Measurements from ENCODE around the gene HOXA13.

Gene HOXA13

DNA sequence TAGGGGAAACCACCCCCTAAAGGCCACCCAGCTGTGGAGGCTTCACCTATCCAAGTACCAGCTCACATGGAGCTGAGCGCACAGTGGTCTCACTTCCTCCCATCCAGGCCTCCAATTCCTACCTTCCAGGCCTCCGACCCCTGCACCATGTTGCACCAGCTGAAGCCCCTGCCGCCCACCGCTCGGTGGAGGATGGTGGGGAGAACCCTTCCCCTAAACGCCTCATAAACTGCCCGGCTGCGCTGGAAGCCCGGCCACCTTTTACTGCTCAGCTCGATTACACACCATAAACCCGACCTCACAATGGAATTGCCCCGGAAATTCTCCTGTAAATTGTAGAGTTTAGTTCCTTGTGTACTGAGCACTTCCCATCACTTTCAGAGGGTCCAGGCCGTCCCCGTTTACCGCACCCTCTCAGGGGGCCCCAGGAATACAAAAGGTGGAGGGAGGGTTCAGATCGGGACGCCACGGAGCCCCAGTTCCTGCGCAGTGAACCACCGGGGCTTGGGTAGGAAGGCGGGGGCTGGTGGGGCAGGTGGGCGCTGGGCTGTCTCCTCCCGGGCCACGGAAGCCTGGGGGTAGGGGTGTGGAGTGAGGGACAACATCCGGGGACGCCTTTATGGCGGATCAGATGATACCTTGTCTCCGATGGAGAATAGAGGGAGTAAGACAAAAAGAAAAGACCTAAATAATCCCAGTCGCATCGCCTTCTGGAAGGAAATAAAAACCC is 42.0 kb downstream of the HOXA13 start:
- Histone ChIP-seq H3K4me3 (ENCODE audit: insufficient read length, low read depth) (no peak overlapping the region), H3K4me1 (ENCODE audit: insufficient read depth, insufficient read length) (peaks cover 3% of the 10 kb centered on the region), H3K27me3 (ENCODE audit: insufficient read depth, insufficient read length) (peaks cover 100% of the 10 kb centered on the region), H3K36me3 (ENCODE audit: insufficient read depth, insufficient read length, low read length) (no peaks in the 10 kb centered on the region), H3K9ac (ENCODE audit: insufficient read length, low read depth) (no peak overlapping the region), H3K9me3 (ENCODE audit: insufficient read depth, low read length) (peaks cover 10% of the 10 kb centered on the region)
- no peak for DNase-seq (ENCODE audit: low read depth, low spot score)
- TF ChIP-seq YY1 (IDR thresholded peaks at IDR 0.05; ENCODE audit: insufficient read depth, insufficient read length) (no peak), ZNF274 (IDR thresholded peaks at IDR 0.05; ENCODE audit: low read depth, low read length) (no peak), SUZ12 (IDR thresholded peaks at IDR 0.05; ENCODE audit: extremely low read depth, insufficient read depth, insufficient read length) (no peak)

GRCh38 chr7:27156916-27157701 is 42.8 kb downstream of the HOXA13 start:
- TF ChIP-seq SUZ12 (IDR thresholded peaks at IDR 0.05; ENCODE audit: extremely low read depth, insufficient read depth, insufficient read length) (no peak), ZNF274 (IDR thresholded peaks at IDR 0.05; ENCODE audit: low read depth, low read length) (no peak), YY1 (IDR thresholded peaks at IDR 0.05; ENCODE audit: insufficient read depth, insufficient read length) (no peak)
- H3K9me3 ChIP-seq (ENCODE audit: insufficient read depth, low read length): peaks cover 10% of the 10 kb centered on the region
- no peak for DNase-seq (ENCODE audit: low read depth, low spot score)
- H3K9ac ChIP-seq (ENCODE audit: insufficient read length, low read depth): no peak overlapping the region
- peaks cover 100% of the 10 kb centered on the region for H3K27me3 ChIP-seq (ENCODE audit: insufficient read depth, insufficient read length)
- no peaks in the 10 kb centered on the region for H3K36me3 ChIP-seq (ENCODE audit: insufficient read depth, insufficient read length, low read length)
- no peak overlapping the region for H3K4me3 ChIP-seq (ENCODE audit: insufficient read length, low read depth)
- H3K4me1 ChIP-seq (ENCODE audit: insufficient read depth, insufficient read length): peaks cover 3% of the 10 kb centered on the region

GRCh38 chr7:27156508-27156898 is 43.4 kb downstream of the HOXA13 start, which contains the start of gene HOXA7:
HOXA7 (minus strand) TSS chr7:27156675; CDS start chr7:27156545, 130 bp downstream.
- H3K36me3 ChIP-seq (ENCODE audit: insufficient read depth, insufficient read length, low read length): no peaks in the 10 kb centered on the region
- H3K9ac ChIP-seq (ENCODE audit: insufficient read length, low read depth): peak within 1 kb of the TSS; percentile 47
- DNase-seq (ENCODE audit: low read depth, low spot score): peak; percentile 56
- peak within 1 kb of the TSS; percentile 47 for H3K4me3 ChIP-seq (ENCODE audit: insufficient read length, low read depth)
- TF ChIP-seq YY1 (IDR thresholded peaks at IDR 0.05; ENCODE audit: insufficient read depth, insufficient read length) (no peak), SUZ12 (IDR thresholded peaks at IDR 0.05; ENCODE audit: extremely low read depth, insufficient read depth, insufficient read length) (no peak), ZNF274 (IDR thresholded peaks at IDR 0.05; ENCODE audit: low read depth, low read length) (no peak)
- peaks cover 10% of the 10 kb centered on the region for H3K9me3 ChIP-seq (ENCODE audit: insufficient read depth, low read length)
- peaks cover 100% of the 10 kb centered on the region for H3K27me3 ChIP-seq (ENCODE audit: insufficient read depth, insufficient read length)
- peaks cover 3% of the 10 kb centered on the region for H3K4me1 ChIP-seq (ENCODE audit: insufficient read depth, insufficient read length)

- Histone ChIP-seq H3K9ac (ENCODE audit: insufficient read length, low read depth) (peak overlapping the region; percentile 47), H3K27me3 (ENCODE audit: insufficient read depth, insufficient read length) (peaks cover 100% of the 10 kb centered on the region), H3K4me3 (ENCODE audit: insufficient read length, low read depth) (peak overlapping the region; percentile 47)
These were observed 43.9 kb downstream of the HOXA13 start for GRCh38 chr7:27155816-27156507.

DNA sequence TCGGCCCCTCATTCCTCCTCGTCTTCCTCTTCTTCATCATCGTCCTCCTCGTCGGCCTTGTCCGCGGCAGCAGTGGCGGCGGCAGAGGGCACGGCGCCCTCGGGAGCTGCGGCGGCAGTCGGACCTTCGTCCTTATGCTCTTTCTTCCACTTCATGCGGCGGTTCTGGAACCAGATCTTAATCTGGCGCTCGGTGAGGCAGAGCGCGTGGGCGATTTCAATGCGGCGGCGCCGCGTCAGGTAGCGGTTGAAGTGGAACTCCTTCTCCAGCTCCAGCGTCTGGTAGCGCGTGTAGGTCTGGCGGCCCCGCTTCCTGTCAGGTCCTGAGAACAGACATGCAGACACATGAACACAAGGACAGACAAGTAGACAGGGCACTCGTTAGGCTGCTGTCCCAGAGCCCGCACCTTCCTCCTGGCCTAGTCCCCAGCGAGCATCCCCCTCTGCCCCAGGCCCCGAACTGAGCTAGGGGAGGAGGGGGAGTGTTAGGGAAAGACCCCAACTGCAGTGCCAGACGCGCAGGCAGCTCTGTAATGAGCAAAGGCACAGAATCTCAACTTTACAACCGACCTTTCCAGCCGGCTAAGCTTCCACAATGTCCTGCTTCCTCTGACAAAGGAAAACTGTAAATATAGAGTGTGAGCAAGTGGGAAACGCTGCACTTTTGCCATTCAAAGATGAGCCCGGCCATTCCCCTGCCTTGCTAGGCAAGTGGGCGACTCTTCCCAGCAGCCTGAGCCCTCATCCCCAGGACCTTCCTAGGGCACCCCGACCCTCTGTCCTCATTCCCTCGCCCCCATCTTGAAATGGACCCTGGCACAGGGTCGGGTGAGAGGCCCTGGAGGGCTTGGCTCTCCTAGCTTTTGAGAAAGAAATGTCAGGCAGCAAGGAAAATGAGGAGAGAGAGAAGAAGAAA is 44.7 kb downstream of the HOXA13 start:
- Histone ChIP-seq H3K27me3 (ENCODE audit: insufficient read depth, insufficient read length) (peaks cover 100% of the 10 kb centered on the region), H3K4me3 (ENCODE audit: insufficient read length, low read depth) (no peak overlapping the region), H3K4me1 (ENCODE audit: insufficient read depth, insufficient read length) (peaks cover 3% of the 10 kb centered on the region), H3K36me3 (ENCODE audit: insufficient read depth, insufficient read length, low read length) (no peaks in the 10 kb centered on the region), H3K9me3 (ENCODE audit: insufficient read depth, low read length) (peaks cover 10% of the 10 kb centered on the region), H3K9ac (ENCODE audit: insufficient read length, low read depth) (no peak overlapping the region)
- DNase-seq (ENCODE audit: low read depth, low spot score): no peak
- TF ChIP-seq SUZ12 (IDR thresholded peaks at IDR 0.05; ENCODE audit: extremely low read depth, insufficient read depth, insufficient read length) (no peak), YY1 (IDR thresholded peaks at IDR 0.05; ENCODE audit: insufficient read depth, insufficient read length) (no peak), ZNF274 (IDR thresholded peaks at IDR 0.05; ENCODE audit: low read depth, low read length) (no peak)

More at GRCh38 chr7:27155816-27156507, 43.9 kb downstream of the HOXA13 start:
- Histone ChIP-seq H3K4me1 (ENCODE audit: insufficient read depth, insufficient read length) (peaks cover 6% of the 10 kb centered on the region), H3K36me3 (ENCODE audit: insufficient read depth, insufficient read length, low read length) (no peaks in the 10 kb centered on the region), H3K9me3 (ENCODE audit: insufficient read depth, low read length) (peaks cover 10% of the 10 kb centered on the region)
- TF ChIP-seq YY1 (IDR thresholded peaks at IDR 0.05; ENCODE audit: insufficient read depth, insufficient read length): no peak
- TF ChIP-seq ZNF274 (IDR thresholded peaks at IDR 0.05; ENCODE audit: low read depth, low read length): no peak
- TF ChIP-seq SUZ12 (IDR thresholded peaks at IDR 0.05; ENCODE audit: extremely low read depth, insufficient read depth, insufficient read length): no peak
- DNase-seq (ENCODE audit: low read depth, low spot score): no peak

- DNase-seq (ENCODE audit: low read depth, low spot score): no peak
- Histone ChIP-seq H3K9ac (ENCODE audit: insufficient read length, low read depth) (no peak overlapping the region), H3K4me3 (ENCODE audit: insufficient read length, low read depth) (no peak overlapping the region), H3K9me3 (ENCODE audit: insufficient read depth, low read length) (peaks cover 10% of the 10 kb centered on the region), H3K36me3 (ENCODE audit: insufficient read depth, insufficient read length, low read length) (no peaks in the 10 kb centered on the region), H3K27me3 (ENCODE audit: insufficient read depth, insufficient read length) (peaks cover 100% of the 10 kb centered on the region), H3K4me1 (ENCODE audit: insufficient read depth, insufficient read length) (peaks cover 3% of the 10 kb centered on the region)
- no peak for TF ChIP-seq SUZ12 (IDR thresholded peaks at IDR 0.05; ENCODE audit: extremely low read depth, insufficient read depth, insufficient read length)
- TF ChIP-seq ZNF274 (IDR thresholded peaks at IDR 0.05; ENCODE audit: low read depth, low read length): no peak
- TF ChIP-seq YY1 (IDR thresholded peaks at IDR 0.05; ENCODE audit: insufficient read depth, insufficient read length): no peak
These were observed 45.5 kb downstream of the HOXA13 start for GRCh38 chr7:27154369-27154768.
